Colonic mucosa (tissue), 4 donors: Measurements from ENCODE around the gene VAC14. TPM values are rescaled to one million over a fixed set of nuclear protein-coding genes. Genes with fewer than 3 reads are reported as not detected.
A peak's percentile ranks its signal among the peaks of the same experiment; 100 is the strongest.

ENCODE experiments used
- DNase-seq: peaks from one replicate; pipeline ENCODE4 v3.0.0-alpha.2; 2020
- H3K27ac ChIP-seq: fragments of 200-600 bp; one replicate; pipeline ENCODE4 v1.8.0; 2021
- H3K27me3 ChIP-seq: fragments of 200-600 bp; one replicate; pipeline ENCODE4 v1.8.0; 2021
- H3K36me3 ChIP-seq: fragments of 200-600 bp; one replicate; pipeline ENCODE4 v1.8.0; 2021
- H3K4me1 ChIP-seq: fragments of 200-600 bp; one replicate; pipeline ENCODE4 v1.8.0; 2021; ENCODE audit warnings: mild to moderate bottlenecking
- H3K4me3 ChIP-seq: fragments of 200-600 bp; one replicate; pipeline ENCODE4 v1.8.0; 2021
- H3K9ac ChIP-seq, 2 donors: one replicate each; pipeline ENCODE4 v1.7.0; 2013; ENCODE audit warnings: control low read depth in 2 of 2, low read depth in 2 of 2, low read length in 2 of 2
- H3K9me3 ChIP-seq: fragments of 200-600 bp; one replicate; pipeline ENCODE4 v1.8.0; 2021
- CTCF ChIP-seq: fragments of 200-600 bp; IDR thresholded peaks from one replicate; pipeline ENCODE4 v1.8.0; 2022; ENCODE audit warnings: antibody characterized with exemption, mild to moderate bottlenecking
- intact Hi-C: fragments of 100-400 bp; cut with DNase I; formaldehyde crosslinking; loops from one replicate; pipeline ENCODE4 v1.14.1; 2022
- total RNA-seq, 2 donors: library from RNA; stranded (reverse); fragmentation: NEBNext Ultra II Directional in 1 of 2; extraction: Animal tissue kit (Norgen Biotek cat#: 25700) in 1 of 2; gene quantifications; one replicate each; pipeline ENCODE4 v1.2.1, GENCODE V29; 2021
- donor health status: healthy.
- donor health status: DM: no; HTN: no; CAD: no.
- donor health status: DM: no; HTN: no; CAD: no.

Gene VAC14
- total RNA-seq, 2 donors from 2014 or later: 20.7 to 41.8 TPM

GRCh38 chr16:70680495-70681381 lies 120.2 kb downstream of the VAC14 start:
- Histone ChIP-seq H3K9me3 (no peaks in the 10 kb centered on the region), H3K4me1 (no peaks in the 10 kb centered on the region), H3K27ac (no peak overlapping the region), H3K36me3 (no peaks in the 10 kb centered on the region), H3K9ac (peak overlapping the region in 1 of 2 donors; percentile 6), H3K4me3 (no peak overlapping the region), H3K27me3 (no peaks in the 10 kb centered on the region)
- intact Hi-C loops: loop anchor here (2.0 kb wide), 1 partner anchor 90 kb away; no protein-coding TSS in a partner anchor
- no peak for DNase-seq
- no peak for TF ChIP-seq CTCF

- Histone ChIP-seq H3K4me1 (no peaks in the 10 kb centered on the region), H3K9me3 (no peaks in the 10 kb centered on the region), H3K27me3 (no peaks in the 10 kb centered on the region), H3K36me3 (no peaks in the 10 kb centered on the region), H3K9ac (no peak overlapping the region), H3K27ac (no peak overlapping the region), H3K4me3 (no peak overlapping the region)
- TF ChIP-seq CTCF: no peak
- intact Hi-C loops: loop anchor here (2.0 kb wide), 1 partner anchor 91 kb away; no protein-coding TSS in a partner anchor
- no peak for DNase-seq
These were observed 121.1 kb downstream of the VAC14 start for GRCh38 chr16:70679671-70680494.

GRCh38 chr16:70678898-70679670 lies 121.9 kb downstream of the VAC14 start:
- H3K27ac ChIP-seq: no peak overlapping the region
- H3K27me3 ChIP-seq: no peaks in the 10 kb centered on the region
- no peak for DNase-seq
- TF ChIP-seq CTCF: no peak
- H3K9me3 ChIP-seq: no peaks in the 10 kb centered on the region
- no peaks in the 10 kb centered on the region for H3K4me1 ChIP-seq
- no peak overlapping the region for H3K9ac ChIP-seq
- intact Hi-C loops: no loop called here
- H3K4me3 ChIP-seq: no peak overlapping the region
- H3K36me3 ChIP-seq: no peaks in the 10 kb centered on the region

GRCh38 chr16:70678121-70678897 lies 122.6 kb downstream of the VAC14 start:
- H3K9me3 ChIP-seq: no peaks in the 10 kb centered on the region
- intact Hi-C loops: no loop called here
- no peak overlapping the region for H3K9ac ChIP-seq
- H3K27me3 ChIP-seq: no peaks in the 10 kb centered on the region
- H3K4me1 ChIP-seq: no peaks in the 10 kb centered on the region
- TF ChIP-seq CTCF: no peak
- H3K4me3 ChIP-seq: no peak overlapping the region
- no peak overlapping the region for H3K27ac ChIP-seq
- no peaks in the 10 kb centered on the region for H3K36me3 ChIP-seq
- DNase-seq: no peak
